B cell (primary cell): Measurements from ENCODE around the gene ZNF280A.

Experiments used
- CTCF ChIP-seq: fragments of 200-600 bp; IDR thresholded peaks from one replicate; pipeline ENCODE4 v1.8.0; 2022; ENCODE audit warnings: antibody characterized with exemption, mild to moderate bottlenecking
- EZH2 ChIP-seq: IDR thresholded peaks from 2 replicates; pipeline ENCODE4 v1.6.1; 2012; ENCODE audit warnings: borderline replicate concordance, low read depth, mild to moderate bottlenecking, moderate library complexity, low read length; ENCODE audit not compliant: insufficient read depth, poor library complexity, severe bottlenecking

GRCh38 chr22:22465094-22465602, 54.9 kb downstream of the ZNF280A start:
- TF ChIP-seq CTCF (no peak), EZH2 (no peak)
